Nephron progenitor cell (in vitro differentiated cells): ENCODE results near the gene DPM3.

ENCODE experiments used
- DNase-seq: peaks from one replicate; pipeline ENCODE4 v3.0.0; 2021
- H3K27ac Mint-ChIP-seq: 2 replicates; pipeline ENCODE4 v1.8.0; 2021; ENCODE audit warnings: mild to moderate bottlenecking, moderate library complexity, mixed read lengths
- H3K27me3 Mint-ChIP-seq: 2 replicates; pipeline ENCODE4 v1.8.0; 2021; ENCODE audit warnings: mild to moderate bottlenecking, low read depth, mixed read lengths; ENCODE audit not compliant: poor library complexity
- H3K36me3 Mint-ChIP-seq: 2 replicates; pipeline ENCODE4 v1.8.0; 2021; ENCODE audit warnings: low read depth, mixed read lengths
- H3K4me1 Mint-ChIP-seq: 2 replicates; pipeline ENCODE4 v1.8.0; 2021; ENCODE audit warnings: mixed read lengths
- H3K4me3 Mint-ChIP-seq: 2 replicates; pipeline ENCODE4 v1.8.0; 2021; ENCODE audit warnings: mild to moderate bottlenecking, moderate library complexity, mixed read lengths
- H3K9me3 Mint-ChIP-seq: 2 replicates; pipeline ENCODE4 v1.8.0; 2021; ENCODE audit warnings: mild to moderate bottlenecking, moderate library complexity, mixed read lengths
- TF ChIP-seq, protein P1 (sequence below): fragments of 200-600 bp; sonication (generic); IDR thresholded peaks from 2 replicates; pipeline ENCODE4 v1.5.0; 2021; ENCODE audit warnings: antibody characterized with exemption

Gene DPM3

DNA sequence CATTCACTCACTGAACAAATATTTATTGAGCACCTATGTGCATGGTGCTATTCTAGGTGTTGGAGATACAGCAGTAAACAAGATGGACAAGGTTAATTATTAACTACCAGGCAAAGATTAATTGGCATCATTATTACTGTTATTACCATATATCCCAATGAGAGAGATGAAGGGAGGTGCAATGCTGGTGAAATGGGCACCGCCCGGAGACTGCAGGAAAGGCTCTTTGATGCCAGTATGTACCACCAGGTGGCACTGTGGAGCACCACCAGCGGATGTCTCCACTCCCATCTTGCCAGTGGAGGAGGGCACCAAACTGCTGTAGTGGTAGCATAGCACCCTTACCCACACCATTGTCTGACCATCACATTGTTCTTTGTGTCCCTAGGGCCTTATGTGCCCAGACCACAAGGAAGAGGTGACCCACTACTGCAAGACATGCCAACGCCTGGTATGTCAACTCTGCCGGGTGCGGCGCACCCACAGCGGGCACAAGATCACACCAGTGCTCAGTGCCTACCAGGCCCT, 36.3 kb upstream of the DPM3 start:
- no peaks in the 10 kb centered on the region for H3K9me3 Mint-ChIP-seq
- peak overlapping the region; percentile 60 for H3K4me3 Mint-ChIP-seq
- H3K27ac Mint-ChIP-seq: no peak overlapping the region
- TF ChIP-seq, protein P1, sequence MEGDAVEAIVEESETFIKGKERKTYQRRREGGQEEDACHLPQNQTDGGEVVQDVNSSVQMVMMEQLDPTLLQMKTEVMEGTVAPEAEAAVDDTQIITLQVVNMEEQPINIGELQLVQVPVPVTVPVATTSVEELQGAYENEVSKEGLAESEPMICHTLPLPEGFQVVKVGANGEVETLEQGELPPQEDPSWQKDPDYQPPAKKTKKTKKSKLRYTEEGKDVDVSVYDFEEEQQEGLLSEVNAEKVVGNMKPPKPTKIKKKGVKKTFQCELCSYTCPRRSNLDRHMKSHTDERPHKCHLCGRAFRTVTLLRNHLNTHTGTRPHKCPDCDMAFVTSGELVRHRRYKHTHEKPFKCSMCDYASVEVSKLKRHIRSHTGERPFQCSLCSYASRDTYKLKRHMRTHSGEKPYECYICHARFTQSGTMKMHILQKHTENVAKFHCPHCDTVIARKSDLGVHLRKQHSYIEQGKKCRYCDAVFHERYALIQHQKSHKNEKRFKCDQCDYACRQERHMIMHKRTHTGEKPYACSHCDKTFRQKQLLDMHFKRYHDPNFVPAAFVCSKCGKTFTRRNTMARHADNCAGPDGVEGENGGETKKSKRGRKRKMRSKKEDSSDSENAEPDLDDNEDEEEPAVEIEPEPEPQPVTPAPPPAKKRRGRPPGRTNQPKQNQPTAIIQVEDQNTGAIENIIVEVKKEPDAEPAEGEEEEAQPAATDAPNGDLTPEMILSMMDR: peak; percentile 89
- H3K4me1 Mint-ChIP-seq: peaks cover 50% of the 10 kb centered on the region
- H3K36me3 Mint-ChIP-seq: peaks cover 20% of the 10 kb centered on the region
- DNase-seq: peak; percentile 89
- H3K27me3 Mint-ChIP-seq: peaks cover 14% of the 10 kb centered on the region

DNA sequence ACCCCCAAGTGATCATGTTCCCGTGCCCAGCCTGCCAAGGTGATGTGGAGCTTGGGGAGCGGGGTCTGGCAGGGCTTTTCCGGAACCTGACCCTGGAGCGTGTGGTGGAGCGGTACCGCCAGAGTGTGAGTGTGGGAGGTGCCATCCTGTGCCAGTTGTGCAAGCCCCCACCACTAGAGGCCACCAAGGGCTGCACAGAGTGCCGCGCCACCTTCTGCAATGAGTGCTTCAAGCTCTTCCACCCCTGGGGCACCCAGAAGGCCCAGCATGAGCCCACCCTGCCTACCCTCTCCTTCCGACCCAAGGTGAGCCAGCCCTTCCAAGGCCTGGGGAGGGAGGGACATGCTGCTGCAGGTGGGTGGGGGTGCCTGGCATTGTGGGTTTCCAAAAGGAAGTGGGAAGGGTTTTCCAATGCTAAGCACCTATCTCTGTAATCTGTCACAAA, 35.6 kb upstream of the DPM3 start:
- Mint-ChIP-seq H3K36me3 (peaks cover 14% of the 10 kb centered on the region), H3K27ac (no peak overlapping the region), H3K27me3 (peaks cover 14% of the 10 kb centered on the region), H3K4me3 (peak overlapping the region; percentile 94), H3K9me3 (no peaks in the 10 kb centered on the region), H3K4me1 (peaks cover 51% of the 10 kb centered on the region)
- TF ChIP-seq, protein P1: no peak
- DNase-seq: no peak

DNA sequence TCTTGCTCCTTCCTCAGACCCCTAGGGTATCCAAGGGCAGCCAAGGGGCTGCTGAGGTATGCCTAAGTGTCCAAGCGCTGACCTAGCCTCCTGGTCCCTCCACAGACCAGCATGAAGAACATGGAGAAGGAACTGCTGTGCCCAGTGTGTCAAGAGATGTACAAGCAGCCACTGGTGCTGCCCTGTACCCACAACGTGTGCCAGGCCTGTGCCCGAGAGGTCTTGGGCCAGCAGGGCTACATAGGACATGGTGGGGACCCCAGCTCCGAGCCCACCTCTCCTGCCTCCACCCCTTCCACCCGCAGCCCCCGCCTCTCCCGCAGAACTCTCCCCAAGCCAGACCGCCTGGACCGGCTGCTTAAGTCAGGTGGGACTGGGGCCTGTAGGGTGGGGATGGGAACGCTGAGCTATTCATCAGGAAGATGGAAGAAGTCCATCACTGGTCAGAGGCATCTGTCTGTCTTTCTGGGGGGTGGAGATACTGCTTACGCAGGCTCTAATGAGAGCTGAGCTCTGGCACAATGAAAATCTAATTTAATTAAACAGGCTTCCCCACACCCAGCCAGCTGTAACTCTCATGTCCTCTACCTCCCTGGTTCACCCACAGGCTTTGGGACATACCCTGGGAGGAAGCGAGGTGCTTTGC, 35.1 kb upstream of the DPM3 start:
- Mint-ChIP-seq H3K9me3 (no peaks in the 10 kb centered on the region), H3K36me3 (peaks cover 17% of the 10 kb centered on the region), H3K27ac (no peak overlapping the region), H3K4me1 (peaks cover 51% of the 10 kb centered on the region), H3K27me3 (peaks cover 14% of the 10 kb centered on the region), H3K4me3 (peak overlapping the region; percentile 94)
- no peak for DNase-seq
- TF ChIP-seq, protein P1: no peak

DNA sequence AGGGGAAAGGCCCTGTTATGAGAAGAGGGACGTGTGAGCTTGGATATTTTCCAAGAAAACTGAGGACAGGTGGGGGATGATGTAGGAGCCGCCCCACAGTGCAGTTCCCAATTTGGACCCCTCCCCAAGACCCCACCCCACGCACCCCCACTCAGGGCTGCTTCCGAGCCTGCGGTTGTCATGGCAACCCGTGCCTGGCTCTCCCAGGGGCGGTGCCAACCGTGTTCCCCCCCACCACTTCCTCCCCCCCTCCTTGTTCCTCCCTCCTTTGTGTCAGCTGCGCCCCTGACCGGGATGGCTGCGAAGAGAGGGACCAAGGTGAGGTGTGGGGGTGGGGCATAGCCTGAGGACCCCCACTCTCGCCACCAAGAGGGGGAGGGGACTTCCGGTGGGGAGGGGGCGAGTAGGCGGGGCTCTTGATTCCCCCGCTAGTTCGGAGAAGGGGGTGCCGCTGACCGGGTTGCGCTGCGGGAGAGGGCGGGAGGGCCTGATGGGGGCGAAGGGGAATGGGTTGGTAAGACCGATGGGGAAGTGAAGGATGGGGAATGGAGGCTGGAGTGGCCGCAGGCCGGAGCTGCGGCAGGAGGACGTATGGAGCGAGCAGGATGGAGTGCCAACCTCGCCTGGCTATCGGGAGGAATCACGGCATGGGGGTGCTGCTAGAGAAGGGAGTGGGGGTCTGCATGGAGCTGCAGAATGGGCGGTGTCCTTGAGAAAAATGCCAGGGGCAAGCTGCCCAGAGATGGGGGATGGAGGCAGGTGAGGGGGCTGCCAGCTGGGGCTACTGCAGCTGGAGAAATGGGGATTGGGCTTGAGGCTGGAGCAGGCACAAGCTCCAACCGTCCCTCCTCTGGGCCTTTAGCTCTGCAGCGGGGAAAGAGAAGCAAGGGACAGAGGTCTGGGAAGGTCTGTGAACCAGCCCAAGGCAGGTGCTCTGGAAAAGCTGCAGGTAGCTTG, 34.3 kb upstream of the DPM3 start:
- Mint-ChIP-seq H3K27me3 (peaks cover 14% of the 10 kb centered on the region), H3K4me1 (peaks cover 51% of the 10 kb centered on the region), H3K36me3 (peaks cover 23% of the 10 kb centered on the region), H3K4me3 (peak overlapping the region; percentile 94), H3K27ac (no peak overlapping the region), H3K9me3 (no peaks in the 10 kb centered on the region)
- DNase-seq: peak; percentile 65
- TF ChIP-seq, protein P1: no peak

DNA sequence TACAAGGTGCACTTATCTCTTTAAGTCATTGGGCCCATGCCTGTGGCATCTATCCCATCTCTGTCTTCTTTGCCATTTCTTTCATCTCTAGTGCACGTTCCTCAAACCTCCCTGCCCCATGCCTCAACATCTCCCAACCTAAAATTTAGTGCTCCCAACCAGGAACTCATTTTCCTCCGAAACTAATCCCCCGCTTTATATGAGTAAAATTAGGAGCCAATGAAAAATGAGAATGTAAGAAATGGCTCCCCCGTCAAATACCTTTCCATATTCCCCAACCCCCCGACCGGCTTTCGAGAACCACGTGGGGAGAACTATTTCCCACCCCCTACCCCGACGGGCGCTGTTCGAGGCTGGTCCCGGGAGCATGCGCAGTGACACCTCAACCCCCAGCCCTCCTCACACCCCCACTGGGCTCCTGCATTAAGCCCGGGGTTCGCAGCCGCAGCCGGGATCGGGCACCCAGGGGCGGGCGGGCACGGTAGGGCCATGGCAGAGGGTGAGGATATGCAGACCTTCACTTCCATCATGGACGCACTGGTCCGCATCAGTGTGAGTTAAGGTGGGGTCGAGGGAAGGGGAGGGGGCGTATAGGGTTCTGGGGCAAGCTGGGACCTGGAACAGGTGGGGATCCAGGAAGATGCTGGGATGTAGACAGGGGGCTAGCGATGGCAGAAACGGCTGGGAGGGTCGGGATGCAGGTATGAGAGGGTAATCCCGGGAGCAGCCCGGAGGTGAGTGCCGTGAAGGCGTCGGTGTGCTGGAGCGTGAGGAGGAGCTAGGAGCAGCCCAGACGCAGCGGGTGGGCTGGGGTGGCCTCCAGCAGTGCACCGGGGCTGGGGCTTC, 33.4 kb upstream of the DPM3 start, which contains the start of gene TRIM46:
Gene TRIM46, plus strand, starts transcription at position 372 of the 846 bp plus-strand sequence. Its CDS starts 118 bp downstream, at position 490.
- Mint-ChIP-seq H3K4me3 (peak within 1 kb of the TSS; percentile 94), H3K4me1 (peaks cover 46% of the 10 kb centered on the region), H3K27me3 (peaks cover 14% of the 10 kb centered on the region), H3K36me3 (peaks cover 21% of the 10 kb centered on the region), H3K9me3 (no peaks in the 10 kb centered on the region), H3K27ac (peak within 1 kb of the TSS; percentile 92)
- TF ChIP-seq, protein P1: no peak
- DNase-seq: peak; percentile 59
